ENCODE results near the gene COX6A1.

Gene COX6A1

DNA sequence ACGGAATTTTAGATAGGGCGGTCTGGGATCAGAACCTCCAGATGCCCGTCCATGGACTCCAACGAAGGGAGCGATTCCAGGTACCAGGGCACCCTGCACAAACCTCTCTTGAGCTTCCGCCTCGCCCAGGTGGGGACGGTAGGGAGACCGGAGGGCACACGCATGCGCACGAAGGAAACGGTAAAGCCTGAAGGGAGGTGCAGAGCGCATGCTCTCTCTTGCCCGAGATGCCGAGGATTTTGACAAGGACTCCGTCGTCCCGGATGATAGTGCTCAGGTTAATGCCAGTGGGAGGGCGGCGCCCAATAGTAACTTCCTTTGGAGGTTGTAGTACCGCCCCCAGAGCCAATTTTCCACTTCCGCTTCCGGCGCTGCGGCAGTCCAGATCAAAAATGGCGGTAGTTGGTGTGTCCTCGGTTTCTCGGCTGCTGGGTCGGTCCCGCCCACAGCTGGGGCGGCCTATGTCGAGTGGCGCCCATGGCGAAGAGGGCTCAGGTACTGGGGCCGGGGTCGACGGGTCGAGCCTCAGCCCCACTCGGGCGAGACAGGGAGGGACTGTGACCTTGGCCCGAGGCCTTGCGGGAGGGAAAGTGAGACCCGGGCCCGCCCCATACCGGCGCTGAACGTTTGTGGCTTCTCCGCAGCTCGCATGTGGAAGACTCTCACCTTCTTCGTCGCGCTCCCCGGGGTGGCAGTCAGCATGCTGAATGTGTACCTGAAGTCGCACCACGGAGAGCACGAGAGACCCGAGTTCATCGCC is at the start of gene COX6A1:
TSS of gene COX6A1 (plus strand) at position 379 of the 760 bp plus-strand sequence. CDS start at position 393, 14 bp downstream.
- peak; percentile 99 for DNase-seq (ENCODE audit: low spot score)
- no peak for FAIRE-seq

GRCh38 chr12:120388691-120389481 is 49.0 kb upstream of the COX6A1 start:
- DNase-seq (ENCODE audit: low spot score) (no peak), FAIRE-seq (no peak)

- no peak for DNase-seq (ENCODE audit: low spot score)
- no peak for FAIRE-seq
These were observed 47.3 kb upstream of the COX6A1 start for GRCh38 chr12:120390540-120391120.

GRCh38 chr12:120394483-120395367 is 43.2 kb upstream of the COX6A1 start:
- no peak for DNase-seq (ENCODE audit: low spot score)
- FAIRE-seq, result no peak

DNA sequence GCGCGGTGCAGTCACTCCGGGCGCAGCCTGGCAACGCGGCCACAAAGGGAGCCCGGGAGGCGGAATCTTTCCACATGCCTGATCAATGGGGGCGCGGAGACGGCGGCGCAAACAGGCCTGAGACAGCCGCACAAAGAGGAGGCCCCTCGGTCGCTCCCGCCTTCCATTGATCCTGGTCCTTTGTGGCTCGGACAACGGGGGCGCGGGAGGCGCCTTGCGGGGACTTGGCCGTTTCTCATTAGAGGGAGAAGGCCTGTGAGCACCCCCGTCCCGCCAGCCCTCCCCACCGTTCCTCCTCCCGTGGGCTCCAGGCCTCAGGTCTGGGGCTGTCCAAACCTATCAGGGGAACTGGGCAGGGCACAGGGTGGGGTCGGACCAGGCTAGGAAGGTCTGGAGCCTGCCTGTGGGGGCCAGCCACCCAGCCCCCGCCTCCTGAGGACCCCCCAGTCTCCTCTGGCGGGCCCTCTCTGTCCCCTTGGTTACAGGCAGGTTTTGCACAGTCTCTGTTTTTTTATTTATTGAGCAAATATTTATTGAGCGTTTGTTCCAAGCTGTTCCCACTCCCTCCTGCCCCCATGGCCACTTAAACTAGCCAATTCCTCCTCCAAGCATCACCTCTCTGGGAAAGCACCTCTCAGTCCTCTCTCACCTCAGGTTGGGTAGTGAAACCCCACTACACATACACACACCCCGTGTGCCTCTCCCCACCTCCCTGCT is 39.9 kb upstream of the COX6A1 start:
- FAIRE-seq (no peak), DNase-seq (ENCODE audit: low spot score) (no peak)

DNA sequence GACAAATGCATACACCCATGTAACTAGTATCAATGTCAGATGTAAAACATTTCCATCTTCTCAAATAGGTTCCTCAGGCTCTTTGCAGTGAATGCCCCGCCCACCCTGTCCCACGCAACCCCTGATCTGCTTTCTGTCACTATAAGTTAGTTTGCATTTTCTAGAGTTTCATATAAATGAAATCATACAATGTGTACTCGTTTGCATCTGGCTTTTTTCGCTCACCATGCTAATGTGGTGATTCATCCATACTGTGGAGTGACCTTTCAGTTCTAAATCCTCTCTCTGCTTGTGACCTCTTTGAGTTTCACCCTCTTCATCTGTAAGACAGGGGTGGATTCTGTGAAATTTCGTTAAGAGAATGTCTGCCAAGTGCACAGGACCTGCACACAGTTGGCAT is 38.4 kb upstream of the COX6A1 start:
- no peak for DNase-seq (ENCODE audit: low spot score)
- no peak for FAIRE-seq

- no peak for DNase-seq (ENCODE audit: low spot score)
- no peak for FAIRE-seq
These were observed 35.7 kb upstream of the COX6A1 start for GRCh38 chr12:120402217-120402616.

- FAIRE-seq, result no peak
These were observed 34.0 kb upstream of the COX6A1 start for GRCh38 chr12:120403869-120404268.

GRCh38 chr12:120404271-120404670 is 33.6 kb upstream of the COX6A1 start:
- FAIRE-seq (no peak), DNase-seq (ENCODE audit: low spot score) (no peak)

More at GRCh38 chr12:120403869-120404268, 34.0 kb upstream of the COX6A1 start:
- DNase-seq (ENCODE audit: low spot score), result no peak

DNA sequence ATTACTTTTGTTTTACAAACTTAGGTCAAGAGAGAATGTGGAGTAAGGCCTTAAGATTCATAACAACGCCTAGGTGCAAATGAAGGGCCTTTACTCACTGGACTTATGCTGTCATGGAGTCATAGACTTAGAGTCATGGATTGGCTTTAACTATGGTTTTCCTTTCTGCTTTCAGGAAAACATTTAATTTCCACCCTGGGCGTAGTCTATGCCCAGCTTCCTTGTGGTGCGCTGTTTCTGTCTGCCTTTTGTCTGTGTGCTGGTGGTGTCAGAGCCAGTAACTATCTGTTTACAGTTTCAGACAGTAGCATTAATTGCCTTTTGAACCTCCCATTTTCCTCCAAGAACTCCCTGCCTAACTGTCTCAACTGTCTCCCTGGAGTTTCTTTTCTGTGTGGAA is 31.8 kb upstream of the COX6A1 start:
- no peak for DNase-seq (ENCODE audit: low spot score)
- FAIRE-seq, result no peak

DNA sequence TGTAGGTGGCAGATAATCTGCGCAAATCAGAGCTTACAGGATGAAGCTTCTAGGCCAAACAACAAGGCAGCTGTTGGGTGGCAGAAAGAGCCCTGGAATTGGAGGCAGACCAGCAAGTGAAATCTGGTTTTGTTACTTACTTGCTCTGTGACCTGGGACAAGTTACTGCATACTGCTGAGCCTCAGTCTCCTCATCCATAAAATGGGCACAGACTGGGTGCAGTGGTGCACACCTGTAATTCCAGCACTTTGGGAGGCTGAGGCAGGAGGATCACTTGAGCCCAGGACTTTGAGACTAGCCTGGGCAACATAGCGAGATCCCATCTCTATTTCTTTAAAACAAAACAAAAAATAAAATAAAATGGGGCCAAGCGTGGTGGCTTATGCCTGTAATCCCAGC is 31.4 kb upstream of the COX6A1 start:
- FAIRE-seq (no peak), DNase-seq (ENCODE audit: low spot score) (no peak)

DNA sequence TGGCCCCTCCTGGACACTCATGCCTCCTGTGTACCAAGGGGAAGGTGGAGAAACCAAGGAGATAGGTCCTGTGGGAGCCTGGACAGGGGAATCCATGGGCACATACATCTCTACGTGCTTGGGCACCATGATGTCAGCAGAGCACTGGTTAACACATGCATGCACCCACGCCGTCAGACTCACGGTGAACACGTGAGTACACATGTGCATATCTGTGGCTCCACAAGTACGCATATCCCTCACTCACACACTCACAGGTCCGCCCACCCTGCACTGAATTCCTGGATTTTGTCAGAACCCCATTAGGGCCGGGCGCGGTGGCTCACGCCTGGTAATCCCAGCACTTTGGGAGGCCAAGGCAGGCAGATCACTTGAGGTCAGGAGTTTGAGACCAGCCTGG is 29.1 kb upstream of the COX6A1 start:
- DNase-seq (ENCODE audit: low spot score) (no peak), FAIRE-seq (no peak)

- DNase-seq (ENCODE audit: low spot score) (no peak), FAIRE-seq (no peak)
These were observed 25.5 kb upstream of the COX6A1 start for GRCh38 chr12:120412421-120412820.

GRCh38 chr12:120413901-120414695 is 23.8 kb upstream of the COX6A1 start:
- FAIRE-seq, result no peak
- no peak for DNase-seq (ENCODE audit: low spot score)

DNA sequence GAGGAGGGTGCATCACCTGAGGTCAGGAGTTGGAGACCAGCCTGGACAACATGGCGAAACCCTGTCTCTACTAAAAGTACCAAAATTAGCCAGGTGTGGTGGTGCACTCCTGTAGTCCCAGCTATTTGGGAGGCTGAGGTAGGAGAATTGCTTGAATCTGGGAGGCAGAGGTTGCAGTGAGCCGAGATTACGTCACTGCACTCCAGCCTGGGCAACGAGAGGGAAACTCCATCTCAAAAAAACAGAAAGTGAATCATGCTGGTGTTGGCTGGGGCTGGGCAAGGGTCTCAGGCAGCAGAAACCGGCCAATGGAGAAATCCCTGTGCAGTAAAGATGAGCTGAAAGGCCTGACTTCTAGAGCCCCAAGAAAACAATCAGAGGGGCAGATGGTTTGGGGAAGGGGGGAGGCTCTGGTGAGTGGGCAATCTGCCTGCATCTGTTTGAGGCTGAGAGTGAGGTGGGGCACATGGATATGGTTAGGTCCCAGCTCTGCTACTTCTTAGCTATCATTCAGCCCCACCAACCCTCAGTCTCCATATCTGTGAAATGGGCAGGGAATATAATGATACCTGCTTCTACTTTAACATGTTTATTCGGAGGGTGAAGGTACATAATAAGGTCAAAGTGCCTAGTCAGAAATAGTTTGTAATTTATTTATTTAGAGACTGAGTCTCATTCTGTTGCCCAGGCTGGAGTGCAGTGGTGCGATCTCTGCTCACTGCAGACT is 21.3 kb upstream of the COX6A1 start:
- DNase-seq (ENCODE audit: low spot score), result no peak
- no peak for FAIRE-seq

- DNase-seq (ENCODE audit: low spot score), result no peak
- FAIRE-seq, result no peak
These were observed 19.9 kb upstream of the COX6A1 start for GRCh38 chr12:120417917-120418580.

GRCh38 chr12:120421701-120422100 is 16.2 kb upstream of the COX6A1 start:
- FAIRE-seq, result no peak
- no peak for DNase-seq (ENCODE audit: low spot score)

- no peak for FAIRE-seq
These were observed 14.9 kb upstream of the COX6A1 start for GRCh38 chr12:120422892-120423456.

More at GRCh38 chr12:120422892-120423456, 14.9 kb upstream of the COX6A1 start:
- DNase-seq (ENCODE audit: low spot score), result no peak

Data from urothelium cell line (cell line).